NCI-H2081 treated with DMSO at 0.1 percent for 48 hours (cell line): Measurements from ENCODE around the gene SKA2.
A peak's percentile ranks its signal among the peaks of the same experiment; 100 is the strongest.
"Not testable (repeated sequence)": the region's sequence is repeated elsewhere in the genome, so short reads cannot be mapped to it uniquely, and the experiment has no call there.

Source experiments
- DNase-seq: peaks from one replicate; lab custom pipeline; 2025; lab: John Stamatoyannopoulos, UW

Gene SKA2

GRCh38 chr17:59154721-59155438 is at the start of gene SKA2:
TSS of gene SKA2 (minus strand) at chr17:59155186. CDS start at chr17:59155163, 23 bp downstream.
- peak; percentile 89 for DNase-seq

- DNase-seq, result no peak
Measured at GRCh38 chr17:59202320-59202719, 47.3 kb upstream of the SKA2 start.

- DNase-seq, result no peak
Measured at GRCh38 chr17:59199398-59199797, 44.4 kb upstream of the SKA2 start.

- DNase-seq, result no peak
Measured at GRCh38 chr17:59193336-59193862, 38.4 kb upstream of the SKA2 start.

GRCh38 chr17:59190806-59191205 is 35.8 kb upstream of the SKA2 start:
- no peak for DNase-seq

GRCh38 chr17:59186850-59187249 is 31.9 kb upstream of the SKA2 start:
- DNase-seq, result no peak

- no peak for DNase-seq
Measured at GRCh38 chr17:59185997-59186396, 31.0 kb upstream of the SKA2 start.

- DNase-seq, result no peak
Measured at GRCh38 chr17:59181481-59181880, 26.5 kb upstream of the SKA2 start.

- DNase-seq, result no peak
Measured at GRCh38 chr17:59180626-59181025, 25.6 kb upstream of the SKA2 start.

GRCh38 chr17:59179601-59180000 is 24.6 kb upstream of the SKA2 start:
- not testable (repeated sequence) for DNase-seq

- no peak for DNase-seq
Measured at GRCh38 chr17:59178266-59178985, 23.4 kb upstream of the SKA2 start.

GRCh38 chr17:59175076-59175475 is 20.1 kb upstream of the SKA2 start:
- no peak for DNase-seq

- DNase-seq, result no peak
Measured at GRCh38 chr17:59174671-59175070, 19.7 kb upstream of the SKA2 start.

GRCh38 chr17:59172436-59173004 is 17.5 kb upstream of the SKA2 start:
- DNase-seq, result no peak

- no peak for DNase-seq
Measured at GRCh38 chr17:59167571-59168001, 12.6 kb upstream of the SKA2 start.

GRCh38 chr17:59165933-59166342 is 11.0 kb upstream of the SKA2 start:
- no peak for DNase-seq

- no peak for DNase-seq
Measured at GRCh38 chr17:59161477-59161876, 6.5 kb upstream of the SKA2 start.

GRCh38 chr17:59160157-59161025 is 5.4 kb upstream of the SKA2 start:
- no peak for DNase-seq

GRCh38 chr17:59155439-59156177 is 622 bp upstream of the SKA2 start, which contains the start of gene PRR11:
TSS of gene PRR11 (plus strand) at chr17:59155746. CDS start at chr17:59169753, 14,007 bp downstream.
- peak; percentile 100 for DNase-seq

GRCh38 chr17:59154292-59154720 is 680 bp downstream of the SKA2 start:
- DNase-seq, result no peak

GRCh38 chr17:59152925-59153324 is 2.1 kb downstream of the SKA2 start:
- DNase-seq, result no peak
